ENCODE results near the gene ESYT2. TPM values are rescaled to one million over a fixed set of nuclear protein-coding genes. Genes with fewer than 3 reads are reported as not detected.
A peak's percentile ranks its signal among the peaks of the same experiment; 100 is the strongest.

The ESYT2 gene
- total and polyA plus RNA-seq, 9 of the 15 experiments (the other 6 are each of a cell fraction or from before 2014, with no cell fraction given): 5.8 to 86.9 (median 64.7) TPM

DNA sequence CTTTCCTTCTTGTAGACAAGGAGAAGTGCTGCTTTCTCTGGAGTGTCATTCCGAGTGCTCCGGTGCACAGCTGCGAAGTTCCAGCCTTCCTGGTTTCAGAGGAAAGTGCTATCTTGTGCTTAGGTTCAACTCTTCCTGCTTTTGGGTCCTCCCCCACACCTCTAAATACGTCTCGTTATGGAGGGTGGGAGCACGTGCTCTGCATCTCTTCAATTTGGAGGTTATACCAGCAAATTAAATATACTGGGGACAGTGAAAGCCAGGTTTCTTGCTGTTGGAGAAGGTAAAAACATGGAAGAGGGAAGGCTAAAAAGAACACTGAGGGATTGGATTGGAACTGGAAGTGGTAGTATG is 2.4 kb upstream of the ESYT2 start:
- H4K20me1 ChIP-seq (replicated peaks; ENCODE audit: control insufficient read depth, insufficient read depth, low read length): peaks cover 11% of the 10 kb centered on the region; the same call in 1 of the 2 replicates
- no peaks in the 10 kb centered on the region for H3K9me3 ChIP-seq (replicated peaks; ENCODE audit: control insufficient read depth, insufficient read depth, low read depth, low read length)
- POLR2A ChIA-PET: interaction anchor here (0.6 to 3.4 kb wide), 5 partner anchors 10 to 32 kb away, joined by 3 to 24 read pairs (median 9); no protein-coding TSS in a partner anchor
- H3K27ac ChIP-seq (ENCODE audit: extremely low read depth, low read depth, low read length): peak overlapping the region; percentile 17; the same call in 1 of the 3 replicates
- FAIRE-seq (no peak), DNase-seq (ENCODE audit: extremely low read depth in 1 of 4, low spot score in 3 of 4) (peak in 1 of 4 experiments; percentile 42), ATAC-seq (no peak)
- intact Hi-C loops (cut with micrococcal nuclease) (loop anchor here (5.0 kb wide), 1 partner anchor 146 kb away; no protein-coding TSS in a partner anchor), in situ Hi-C loops (cut with MboI) (no loop called here)
- 36% methylated on average over 6 of the region's 6 CpGs for WGBS (ENCODE audit: insufficient coverage, low coverage, missing lambda C conversion rate)
- peaks cover 45 to 48% of the 10 kb centered on the region in 2 experiments for H3K4me1 ChIP-seq (replicated peaks in 1 of 2; ENCODE audit: control insufficient read depth in 2 of 2, insufficient read depth in 2 of 2, low read length in 2 of 2)
- no peak overlapping the region for H3K4me3 ChIP-seq
- H3K27me3 ChIP-seq (ENCODE audit: control insufficient read depth in 2 of 2, insufficient read depth in 2 of 2, low read length in 2 of 2): no peaks in the 10 kb centered on the region
- H3K36me3 ChIP-seq (ENCODE audit: control insufficient read depth, insufficient read depth, low read length): no peaks in the 10 kb centered on the region; the same call in 1 of the 3 replicates
- H3K4me2 ChIP-seq (ENCODE audit: insufficient read depth, low read length): peak overlapping the region; percentile 47; the same call in 1 of the 2 replicates
- H3K79me2 ChIP-seq (ENCODE audit: control insufficient read depth, insufficient read depth, low read length): peaks cover 28% of the 10 kb centered on the region
- peak overlapping the region in 1 of 2 experiments; percentile 11; a peak in 2 of 4 replicates for H3K9ac ChIP-seq (ENCODE audit: insufficient read depth in 1 of 2, low read depth in 2 of 2, low read length in 2 of 2)
- no TSS peak for BruUV-seq (replicated peaks)
- no peaks in the 10 kb centered on the region for H3K9me1 ChIP-seq (ENCODE audit: control insufficient read depth, insufficient read depth, low read length)
- H2AFZ ChIP-seq (ENCODE audit: low read depth, low read length): peak overlapping the region; percentile 82
- CTCF ChIA-PET (ENCODE audit: low intra/inter-chr PET ratio): no interaction called here
- no peak for TF ChIP-seq EP300 (IDR thresholded peaks at IDR 0.05; ENCODE audit: low read length)
- TF ChIP-seq ELF2 (CRISPR knock-in tag; IDR thresholded peaks at IDR 0.05): peak; percentile 43; the same call in 1 of the 2 replicates
- TF ChIP-seq, protein P1, sequence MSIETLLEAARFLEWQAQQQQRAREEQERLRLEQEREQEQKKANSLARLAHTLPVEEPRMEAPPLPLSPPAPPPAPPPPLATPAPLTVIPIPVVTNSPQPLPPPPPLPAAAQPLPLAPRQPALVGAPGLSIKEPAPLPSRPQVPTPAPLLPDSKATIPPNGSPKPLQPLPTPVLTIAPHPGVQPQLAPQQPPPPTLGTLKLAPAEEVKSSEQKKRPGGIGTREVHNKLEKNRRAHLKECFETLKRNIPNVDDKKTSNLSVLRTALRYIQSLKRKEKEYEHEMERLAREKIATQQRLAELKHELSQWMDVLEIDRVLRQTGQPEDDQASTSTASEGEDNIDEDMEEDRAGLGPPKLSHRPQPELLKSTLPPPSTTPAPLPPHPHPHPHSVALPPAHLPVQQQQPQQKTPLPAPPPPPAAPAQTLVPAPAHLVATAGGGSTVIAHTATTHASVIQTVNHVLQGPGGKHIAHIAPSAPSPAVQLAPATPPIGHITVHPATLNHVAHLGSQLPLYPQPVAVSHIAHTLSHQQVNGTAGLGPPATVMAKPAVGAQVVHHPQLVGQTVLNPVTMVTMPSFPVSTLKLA (conservative IDR thresholded peaks at IDR 0.05): peak; percentile 43 to 50; a peak in 1 of 4 replicates
- TF ChIP-seq SIX5 (IDR thresholded peaks at IDR 0.05; ENCODE audit: borderline replicate concordance in 1 of 2, insufficient read depth in 1 of 2, low read depth in 1 of 2, low read length in 2 of 2): no peak
- no peak for TF ChIP-seq MAFF (IDR thresholded peaks at IDR 0.05; ENCODE audit: low read length)
- peak; percentile 46 for TF ChIP-seq NUFIP1 (IDR thresholded peaks at IDR 0.05; ENCODE audit: partially characterized antibody)
- TF ChIP-seq ZNF445 (CRISPR knock-in tag; IDR thresholded peaks at IDR 0.05; ENCODE audit: low read depth): no peak
- peak; percentile 87 for TF ChIP-seq BHLHE40 (IDR thresholded peaks at IDR 0.05; ENCODE audit: low read length)
- TF ChIP-seq, protein P2, sequence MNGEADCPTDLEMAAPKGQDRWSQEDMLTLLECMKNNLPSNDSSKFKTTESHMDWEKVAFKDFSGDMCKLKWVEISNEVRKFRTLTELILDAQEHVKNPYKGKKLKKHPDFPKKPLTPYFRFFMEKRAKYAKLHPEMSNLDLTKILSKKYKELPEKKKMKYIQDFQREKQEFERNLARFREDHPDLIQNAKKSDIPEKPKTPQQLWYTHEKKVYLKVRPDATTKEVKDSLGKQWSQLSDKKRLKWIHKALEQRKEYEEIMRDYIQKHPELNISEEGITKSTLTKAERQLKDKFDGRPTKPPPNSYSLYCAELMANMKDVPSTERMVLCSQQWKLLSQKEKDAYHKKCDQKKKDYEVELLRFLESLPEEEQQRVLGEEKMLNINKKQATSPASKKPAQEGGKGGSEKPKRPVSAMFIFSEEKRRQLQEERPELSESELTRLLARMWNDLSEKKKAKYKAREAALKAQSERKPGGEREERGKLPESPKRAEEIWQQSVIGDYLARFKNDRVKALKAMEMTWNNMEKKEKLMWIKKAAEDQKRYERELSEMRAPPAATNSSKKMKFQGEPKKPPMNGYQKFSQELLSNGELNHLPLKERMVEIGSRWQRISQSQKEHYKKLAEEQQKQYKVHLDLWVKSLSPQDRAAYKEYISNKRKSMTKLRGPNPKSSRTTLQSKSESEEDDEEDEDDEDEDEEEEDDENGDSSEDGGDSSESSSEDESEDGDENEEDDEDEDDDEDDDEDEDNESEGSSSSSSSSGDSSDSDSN (IDR thresholded peaks at IDR 0.05; ENCODE audit: borderline replicate concordance in 1 of 2, low read depth in 2 of 2, low read length in 2 of 2): 0 out of 4 replicates have a peak, but pooled peaks of 1 of the 2 experiments have one; percentile 30
- peak; percentile 65 for TF ChIP-seq ELF1 (tag; IDR thresholded peaks at IDR 0.05)
- TF ChIP-seq ZNF644 (tag; IDR thresholded peaks at IDR 0.05; ENCODE audit: low read depth): 0 out of 2 replicates have a peak, but pooled peaks have one; percentile 24
- 0 out of 2 replicates have a peak, but pooled peaks have one; percentile 25 for TF ChIP-seq BACH1 (tag; IDR thresholded peaks at IDR 0.05)
- TF ChIP-seq, protein P3, sequence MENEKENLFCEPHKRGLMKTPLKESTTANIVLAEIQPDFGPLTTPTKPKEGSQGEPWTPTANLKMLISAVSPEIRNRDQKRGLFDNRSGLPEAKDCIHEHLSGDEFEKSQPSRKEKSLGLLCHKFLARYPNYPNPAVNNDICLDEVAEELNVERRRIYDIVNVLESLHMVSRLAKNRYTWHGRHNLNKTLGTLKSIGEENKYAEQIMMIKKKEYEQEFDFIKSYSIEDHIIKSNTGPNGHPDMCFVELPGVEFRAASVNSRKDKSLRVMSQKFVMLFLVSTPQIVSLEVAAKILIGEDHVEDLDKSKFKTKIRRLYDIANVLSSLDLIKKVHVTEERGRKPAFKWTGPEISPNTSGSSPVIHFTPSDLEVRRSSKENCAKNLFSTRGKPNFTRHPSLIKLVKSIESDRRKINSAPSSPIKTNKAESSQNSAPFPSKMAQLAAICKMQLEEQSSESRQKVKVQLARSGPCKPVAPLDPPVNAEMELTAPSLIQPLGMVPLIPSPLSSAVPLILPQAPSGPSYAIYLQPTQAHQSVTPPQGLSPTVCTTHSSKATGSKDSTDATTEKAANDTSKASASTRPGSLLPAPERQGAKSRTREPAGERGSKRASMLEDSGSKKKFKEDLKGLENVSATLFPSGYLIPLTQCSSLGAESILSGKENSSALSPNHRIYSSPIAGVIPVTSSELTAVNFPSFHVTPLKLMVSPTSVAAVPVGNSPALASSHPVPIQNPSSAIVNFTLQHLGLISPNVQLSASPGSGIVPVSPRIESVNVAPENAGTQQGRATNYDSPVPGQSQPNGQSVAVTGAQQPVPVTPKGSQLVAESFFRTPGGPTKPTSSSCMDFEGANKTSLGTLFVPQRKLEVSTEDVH (IDR thresholded peaks at IDR 0.05; ENCODE audit: low read depth, partially characterized antibody): peak; percentile 48
- no peak for TF ChIP-seq SNIP1 (IDR thresholded peaks at IDR 0.05; ENCODE audit: low read depth)
- peak; percentile 91 for TF ChIP-seq L3MBTL2 (IDR thresholded peaks at IDR 0.05)

All from K562 (cell line).